Stimulated activated CD4-positive, alpha-beta T cell treated with anti-CD3 and anti-CD28 coated beads, Interleukin-4, amount 100 ng/mL, for 1 hour (primary cell): ENCODE results near the gene TBX1.
"Not testable (repeated sequence)": the region's sequence is repeated elsewhere in the genome, so short reads cannot be mapped to it uniquely, and the experiment has no call there.

ENCODE experiments used
- DNase-seq: peaks from one replicate; pipeline ENCODE4 v3.0.0-alpha.2; 2020

Gene TBX1

GRCh38 chr22:19723232-19723982, 37.2 kb upstream of the TBX1 start, which contains the start of gene GP1BB:
Gene GP1BB, plus strand, starts transcription at chr22:19723539. Its CDS starts 31 bp downstream, at chr22:19723570.
- DNase-seq: peak; percentile 38

- peak; percentile 48 for DNase-seq
Observed at GRCh38 chr22:19723983-19724827, 36.4 kb upstream of the TBX1 start.

- DNase-seq: no peak
Observed at GRCh38 chr22:19724927-19725661, 35.5 kb upstream of the TBX1 start.

- not testable (repeated sequence) for DNase-seq
Observed at GRCh38 chr22:19726064-19726788, 34.4 kb upstream of the TBX1 start.

- DNase-seq: no peak
Observed at GRCh38 chr22:19727310-19728150, 33.0 kb upstream of the TBX1 start.

- no peak for DNase-seq
Observed at GRCh38 chr22:19728271-19728670, 32.3 kb upstream of the TBX1 start.

GRCh38 chr22:19728836-19729235, 31.7 kb upstream of the TBX1 start:
- DNase-seq: no peak

- no peak for DNase-seq
Observed at GRCh38 chr22:19729507-19729906, 31.1 kb upstream of the TBX1 start.

- DNase-seq: no peak
Observed at GRCh38 chr22:19730198-19730597, 30.4 kb upstream of the TBX1 start.

- DNase-seq: peak; percentile 89
Observed at GRCh38 chr22:19730655-19731360, 29.8 kb upstream of the TBX1 start.

- no peak for DNase-seq
Observed at GRCh38 chr22:19731361-19732135, 29.0 kb upstream of the TBX1 start.

GRCh38 chr22:19732403-19733113, 28.0 kb upstream of the TBX1 start:
- no peak for DNase-seq

GRCh38 chr22:19733755-19734154, 26.8 kb upstream of the TBX1 start:
- no peak for DNase-seq

- no peak for DNase-seq
Observed at GRCh38 chr22:19734163-19734562, 26.4 kb upstream of the TBX1 start.

GRCh38 chr22:19734837-19735382, 25.7 kb upstream of the TBX1 start:
- DNase-seq: no peak

- no peak for DNase-seq
Observed at GRCh38 chr22:19735665-19736510, 24.7 kb upstream of the TBX1 start.

- no peak for DNase-seq
Observed at GRCh38 chr22:19737846-19738663, 22.5 kb upstream of the TBX1 start.
